ENCODE results near the gene CLDN18. TPM values are rescaled to one million over a fixed set of nuclear protein-coding genes. Genes with fewer than 3 reads are reported as not detected.

Gene CLDN18
- total and polyA plus RNA-seq, 4 donors: 31.4 to 316 (median 116) TPM

DNA sequence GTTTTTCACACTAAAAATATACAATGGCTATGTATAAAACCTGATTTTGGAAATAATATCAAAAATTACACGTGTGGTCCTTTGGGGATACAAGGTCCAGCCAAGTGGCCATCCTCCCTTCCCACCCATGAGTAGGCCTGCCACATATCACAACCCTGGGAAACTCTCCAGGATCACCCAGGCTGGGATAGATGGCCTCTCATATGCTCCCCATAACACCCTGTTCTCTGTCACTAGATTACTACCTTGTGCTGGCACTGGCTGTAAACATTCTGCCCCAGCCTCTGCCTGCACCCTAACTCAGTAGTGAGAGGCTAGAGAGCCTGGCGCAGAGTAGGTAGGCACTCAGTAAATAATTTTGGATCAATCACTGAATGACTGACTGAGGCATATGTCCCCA is 52.1 kb downstream of the CLDN18 start:
- TF ChIP-seq, protein P1, sequence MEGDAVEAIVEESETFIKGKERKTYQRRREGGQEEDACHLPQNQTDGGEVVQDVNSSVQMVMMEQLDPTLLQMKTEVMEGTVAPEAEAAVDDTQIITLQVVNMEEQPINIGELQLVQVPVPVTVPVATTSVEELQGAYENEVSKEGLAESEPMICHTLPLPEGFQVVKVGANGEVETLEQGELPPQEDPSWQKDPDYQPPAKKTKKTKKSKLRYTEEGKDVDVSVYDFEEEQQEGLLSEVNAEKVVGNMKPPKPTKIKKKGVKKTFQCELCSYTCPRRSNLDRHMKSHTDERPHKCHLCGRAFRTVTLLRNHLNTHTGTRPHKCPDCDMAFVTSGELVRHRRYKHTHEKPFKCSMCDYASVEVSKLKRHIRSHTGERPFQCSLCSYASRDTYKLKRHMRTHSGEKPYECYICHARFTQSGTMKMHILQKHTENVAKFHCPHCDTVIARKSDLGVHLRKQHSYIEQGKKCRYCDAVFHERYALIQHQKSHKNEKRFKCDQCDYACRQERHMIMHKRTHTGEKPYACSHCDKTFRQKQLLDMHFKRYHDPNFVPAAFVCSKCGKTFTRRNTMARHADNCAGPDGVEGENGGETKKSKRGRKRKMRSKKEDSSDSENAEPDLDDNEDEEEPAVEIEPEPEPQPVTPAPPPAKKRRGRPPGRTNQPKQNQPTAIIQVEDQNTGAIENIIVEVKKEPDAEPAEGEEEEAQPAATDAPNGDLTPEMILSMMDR (IDR thresholded peaks at IDR 0.05; ENCODE audit: control extremely low read depth, extremely low read depth): no peak
- Histone ChIP-seq H3K27me3 (ENCODE audit: control insufficient read depth in 3 of 3, insufficient read depth in 3 of 3, low read length in 2 of 3) (no peaks in the 10 kb centered on the region), H3K4me1 (ENCODE audit: control insufficient read depth in 5 of 5, insufficient read depth in 5 of 5, low read length in 5 of 5) (no peaks in the 10 kb centered on the region), H3K9ac (ENCODE audit: insufficient read depth in 1 of 2, low read length in 2 of 2) (no peak overlapping the region), H3K27ac (ENCODE audit: low read depth in 1 of 2, low read length in 1 of 2) (no peak overlapping the region), H3K4me3 (no peak overlapping the region), H3K36me3 (ENCODE audit: control insufficient read depth in 4 of 4, insufficient read depth in 4 of 4, low read length in 4 of 4) (peaks cover 0 to 24% (median 11%) of the 10 kb centered on the region in 4 donors), H3K9me3 (ENCODE audit: control insufficient read depth in 4 of 4, insufficient read depth in 3 of 4, low read length in 3 of 4) (no peaks in the 10 kb centered on the region)
- no peak for ATAC-seq (ENCODE audit: insufficient read depth, low FRiP score)
- WGBS, 2 donors: 94 to 100% methylated on average over 2 of the region's 2 CpGs
- no peak for DNase-seq

DNA sequence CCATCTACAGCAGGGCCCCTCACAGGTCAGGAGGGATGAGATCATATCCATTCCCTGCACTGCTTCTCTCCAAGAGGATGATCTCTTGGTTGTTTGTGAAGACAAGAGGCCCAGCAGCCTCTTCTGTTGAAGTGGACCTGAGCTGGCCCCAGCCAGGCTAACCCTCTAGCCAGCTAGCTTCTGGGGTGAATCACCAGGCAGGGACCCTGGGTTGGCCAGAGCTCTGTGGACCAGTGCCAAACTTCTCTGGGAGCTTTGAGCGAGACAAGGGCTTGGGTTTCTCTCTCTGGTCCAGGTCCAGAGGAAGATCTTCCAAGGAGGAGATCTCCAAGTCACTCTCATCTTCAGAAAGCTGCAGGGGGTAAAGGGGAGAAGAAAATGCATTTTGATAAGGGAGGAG is 52.7 kb downstream of the CLDN18 start:
- no peaks in the 10 kb centered on the region for H3K27me3 ChIP-seq (ENCODE audit: control insufficient read depth in 3 of 3, insufficient read depth in 3 of 3, low read length in 2 of 3)
- no peak overlapping the region for H3K9ac ChIP-seq (ENCODE audit: insufficient read depth in 1 of 2, low read length in 2 of 2)
- no peak for ATAC-seq (ENCODE audit: insufficient read depth, low FRiP score)
- no peaks in the 10 kb centered on the region for H3K9me3 ChIP-seq (ENCODE audit: control insufficient read depth in 4 of 4, insufficient read depth in 3 of 4, low read length in 3 of 4)
- H3K36me3 ChIP-seq (ENCODE audit: control insufficient read depth in 4 of 4, insufficient read depth in 4 of 4, low read length in 4 of 4): peaks cover 0 to 24% (median 11%) of the 10 kb centered on the region in 4 donors
- no peak overlapping the region for H3K4me3 ChIP-seq
- no peak overlapping the region for H3K27ac ChIP-seq (ENCODE audit: low read depth in 1 of 2, low read length in 1 of 2)
- TF ChIP-seq, protein P1 (IDR thresholded peaks at IDR 0.05; ENCODE audit: control extremely low read depth, extremely low read depth): no peak
- no peaks in the 10 kb centered on the region for H3K4me1 ChIP-seq (ENCODE audit: control insufficient read depth in 5 of 5, insufficient read depth in 5 of 5, low read length in 5 of 5)
- DNase-seq: no peak
- WGBS, 2 donors: 73 to 88% methylated on average over 1 of the region's 1 CpG

DNA sequence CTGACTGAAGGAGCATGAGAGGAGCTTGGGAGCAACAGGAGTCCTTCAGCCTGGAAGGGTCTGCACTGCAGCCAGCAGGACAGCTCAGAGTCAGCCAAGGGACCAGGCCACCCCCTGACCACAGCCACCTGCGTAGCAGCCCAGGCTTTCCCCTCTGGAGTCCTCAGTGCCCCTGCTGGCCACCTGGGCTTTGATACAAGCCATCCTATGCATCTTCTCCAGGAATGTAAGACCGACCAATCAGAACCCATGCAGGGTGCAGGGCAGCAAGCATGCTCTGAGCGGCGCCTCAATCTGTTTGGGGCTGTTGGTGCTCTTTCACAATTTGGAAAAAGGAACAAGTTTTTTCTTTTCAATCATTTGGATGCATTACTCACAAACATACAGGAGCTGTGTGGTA is 53.5 kb downstream of the CLDN18 start:
- ATAC-seq (ENCODE audit: insufficient read depth, low FRiP score) (no peak), DNase-seq (no peak)
- Histone ChIP-seq H3K9me3 (ENCODE audit: control insufficient read depth in 4 of 4, insufficient read depth in 3 of 4, low read length in 3 of 4) (no peaks in the 10 kb centered on the region), H3K27ac (ENCODE audit: low read depth in 1 of 2, low read length in 1 of 2) (no peak overlapping the region), H3K27me3 (ENCODE audit: control insufficient read depth in 3 of 3, insufficient read depth in 3 of 3, low read length in 2 of 3) (no peaks in the 10 kb centered on the region), H3K4me1 (ENCODE audit: control insufficient read depth in 5 of 5, insufficient read depth in 5 of 5, low read length in 5 of 5) (no peaks in the 10 kb centered on the region), H3K9ac (ENCODE audit: insufficient read depth in 1 of 2, low read length in 2 of 2) (no peak overlapping the region), H3K36me3 (ENCODE audit: control insufficient read depth in 4 of 4, insufficient read depth in 4 of 4, low read length in 4 of 4) (peaks cover 0 to 24% (median 12%) of the 10 kb centered on the region in 4 donors), H3K4me3 (no peak overlapping the region)
- TF ChIP-seq, protein P1 (IDR thresholded peaks at IDR 0.05; ENCODE audit: control extremely low read depth, extremely low read depth): no peak
- WGBS, 2 donors: 64 to 68% methylated on average over 4 of the region's 4 CpGs

DNA sequence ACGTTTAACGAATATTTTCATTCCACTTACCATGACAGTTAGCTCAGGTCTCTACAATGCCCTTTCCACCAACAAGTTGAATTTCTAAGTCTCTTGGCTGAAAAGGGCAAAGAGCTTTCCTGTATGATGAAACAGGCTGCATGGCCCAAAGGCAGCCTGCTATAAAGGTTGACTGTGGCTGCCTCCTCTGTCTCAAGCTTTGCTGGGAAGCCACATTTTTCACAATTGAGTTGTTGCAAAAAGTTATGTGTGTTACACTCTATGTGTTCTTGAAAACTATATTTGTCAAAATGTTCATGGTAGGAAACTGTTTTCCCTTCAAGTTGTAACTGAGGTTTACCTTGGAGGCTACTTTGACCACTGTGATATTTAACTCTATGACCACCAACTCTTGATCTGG is 56.0 kb downstream of the CLDN18 start:
- TF ChIP-seq, protein P1 (IDR thresholded peaks at IDR 0.05; ENCODE audit: control extremely low read depth, extremely low read depth): no peak
- Histone ChIP-seq H3K36me3 (ENCODE audit: control insufficient read depth in 4 of 4, insufficient read depth in 4 of 4, low read length in 4 of 4) (peaks cover 0 to 29% (median 16%) of the 10 kb centered on the region in 4 donors), H3K9ac (ENCODE audit: insufficient read depth in 1 of 2, low read length in 2 of 2) (no peak overlapping the region), H3K4me1 (ENCODE audit: control insufficient read depth in 5 of 5, insufficient read depth in 5 of 5, low read length in 5 of 5) (no peaks in the 10 kb centered on the region), H3K4me3 (no peak overlapping the region), H3K9me3 (ENCODE audit: control insufficient read depth in 4 of 4, insufficient read depth in 3 of 4, low read length in 3 of 4) (no peaks in the 10 kb centered on the region), H3K27me3 (ENCODE audit: control insufficient read depth in 3 of 3, insufficient read depth in 3 of 3, low read length in 2 of 3) (no peaks in the 10 kb centered on the region), H3K27ac (ENCODE audit: low read depth in 1 of 2, low read length in 1 of 2) (no peak overlapping the region)
- ATAC-seq (ENCODE audit: insufficient read depth, low FRiP score): no peak
- WGBS, 2 donors: 78 to 96% methylated on average over 2 of the region's 2 CpGs
- no peak for DNase-seq

Measured in lung (tissue), 12 donors.